Tibial artery (tissue), 4 donors: Measurements from ENCODE around the gene HSF5.

Source experiments
- DNase-seq, 2 donors: peaks; one replicate each; pipeline ENCODE4 v3.0.0-alpha.2; 2019
- H3K27ac ChIP-seq, 2 donors: fragments of 200-600 bp; sonication (generic) in 1 of 2; 1 replicate in 1 of 2; 2 replicates in 1 of 2; pipeline ENCODE4 v1.5.1; 2018 to 2019; ENCODE audit warnings: mild to moderate bottlenecking in 1 of 2
- H3K27me3 ChIP-seq, 2 donors: fragments of 200-600 bp; sonication (generic) in 1 of 2; one replicate each; pipeline versions ENCODE4 v1.5.1 to v1.6.0; 2016 to 2019
- H3K36me3 ChIP-seq, 3 donors: fragments of 200-600 bp; sonication (generic) in 2 of 3; one replicate each; pipeline ENCODE4 v1.5.1; 2016 to 2019; ENCODE audit warnings: mild to moderate bottlenecking in 2 of 3
- H3K4me1 ChIP-seq, 4 donors: fragments of 200-600 bp; sonication (generic) in 2 of 4; 1 replicate in 3 of 4; 2 replicates in 1 of 4; pipeline ENCODE4 v1.5.1; 2016 to 2019
- H3K4me3 ChIP-seq, 2 donors: fragments of 200-600 bp; sonication (generic) in 1 of 2; 1 replicate in 1 of 2; 2 replicates in 1 of 2; pipeline ENCODE4 v1.5.1; 2018 to 2019; ENCODE audit warnings: mild to moderate bottlenecking in 2 of 2
- H3K9me3 ChIP-seq, 3 donors: fragments of 200-600 bp; sonication (generic) in 1 of 3; one replicate each; pipeline ENCODE4 v1.5.1; 2016 to 2019
- intact Hi-C: fragments of 100-400 bp; cut with DNase I; formaldehyde crosslinking; loops from one replicate; pipeline ENCODE4 v1.15.0; 2023; ENCODE audit warnings: low total_unique reads
- TF ChIP-seq, protein P1 (sequence below), 2 experiments: fragments of 200-600 bp in 1 of 2; fragments of 450-650 bp in 1 of 2; IDR thresholded peaks; one replicate each; pipeline ENCODE4 v1.5.1; 2017 to 2019; ENCODE audit warnings: antibody characterized with exemption in 2 of 2, mild to moderate bottlenecking in 1 of 2, moderate library complexity in 1 of 2

Gene HSF5

DNA sequence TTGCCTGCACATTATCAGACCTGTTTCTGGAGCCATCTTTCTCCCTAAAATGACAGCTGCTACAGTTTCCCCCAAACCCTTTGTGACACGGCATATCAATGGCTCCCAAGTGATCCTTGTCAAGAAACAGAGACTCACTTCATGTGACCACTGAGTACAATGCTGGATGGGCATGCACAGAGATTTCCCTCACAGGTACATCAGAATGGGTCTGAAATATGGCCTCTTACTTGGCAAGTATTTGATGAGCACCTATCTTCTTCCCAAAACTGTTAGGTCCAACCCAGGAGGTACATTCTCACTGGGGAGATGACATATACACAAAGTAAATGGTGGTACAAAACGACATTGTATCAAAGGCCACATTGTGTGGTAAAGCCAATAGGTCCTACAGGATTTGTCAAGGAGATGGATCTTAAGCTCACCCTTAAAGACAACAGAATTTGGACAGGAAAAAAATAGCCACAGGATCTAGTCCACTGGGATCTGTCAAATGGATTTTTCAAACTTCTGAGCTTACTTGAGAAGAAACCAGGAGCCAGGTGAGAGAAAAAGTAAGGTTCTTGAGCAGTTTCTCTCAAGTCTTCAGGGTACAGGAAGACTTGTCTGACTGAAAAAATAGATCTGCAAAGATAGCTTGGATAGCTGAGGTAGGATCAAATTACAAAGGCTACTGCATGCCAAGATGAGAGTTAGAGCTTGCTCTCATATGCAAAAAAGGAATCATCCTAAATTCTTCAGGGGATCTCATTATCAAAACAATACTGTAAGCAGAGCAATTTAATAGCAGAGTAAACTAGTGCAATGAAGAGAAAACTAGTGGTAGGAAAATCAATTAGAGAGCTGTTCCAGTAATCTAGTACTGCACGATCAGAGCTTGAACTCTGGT, 99.7 kb downstream of the HSF5 start:
- Histone ChIP-seq H3K4me1 (no peaks in the 10 kb centered on the region), H3K36me3 (no peaks in the 10 kb centered on the region), H3K9me3 (no peaks in the 10 kb centered on the region), H3K4me3 (no peak overlapping the region), H3K27me3 (peaks cover 0 to 8% of the 10 kb centered on the region in 2 donors), H3K27ac (no peak overlapping the region)
- intact Hi-C loops = no loop called here
- DNase-seq = no peak
- TF ChIP-seq, protein P1, sequence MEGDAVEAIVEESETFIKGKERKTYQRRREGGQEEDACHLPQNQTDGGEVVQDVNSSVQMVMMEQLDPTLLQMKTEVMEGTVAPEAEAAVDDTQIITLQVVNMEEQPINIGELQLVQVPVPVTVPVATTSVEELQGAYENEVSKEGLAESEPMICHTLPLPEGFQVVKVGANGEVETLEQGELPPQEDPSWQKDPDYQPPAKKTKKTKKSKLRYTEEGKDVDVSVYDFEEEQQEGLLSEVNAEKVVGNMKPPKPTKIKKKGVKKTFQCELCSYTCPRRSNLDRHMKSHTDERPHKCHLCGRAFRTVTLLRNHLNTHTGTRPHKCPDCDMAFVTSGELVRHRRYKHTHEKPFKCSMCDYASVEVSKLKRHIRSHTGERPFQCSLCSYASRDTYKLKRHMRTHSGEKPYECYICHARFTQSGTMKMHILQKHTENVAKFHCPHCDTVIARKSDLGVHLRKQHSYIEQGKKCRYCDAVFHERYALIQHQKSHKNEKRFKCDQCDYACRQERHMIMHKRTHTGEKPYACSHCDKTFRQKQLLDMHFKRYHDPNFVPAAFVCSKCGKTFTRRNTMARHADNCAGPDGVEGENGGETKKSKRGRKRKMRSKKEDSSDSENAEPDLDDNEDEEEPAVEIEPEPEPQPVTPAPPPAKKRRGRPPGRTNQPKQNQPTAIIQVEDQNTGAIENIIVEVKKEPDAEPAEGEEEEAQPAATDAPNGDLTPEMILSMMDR (IDR thresholded peaks at IDR 0.05) = no peak

DNA sequence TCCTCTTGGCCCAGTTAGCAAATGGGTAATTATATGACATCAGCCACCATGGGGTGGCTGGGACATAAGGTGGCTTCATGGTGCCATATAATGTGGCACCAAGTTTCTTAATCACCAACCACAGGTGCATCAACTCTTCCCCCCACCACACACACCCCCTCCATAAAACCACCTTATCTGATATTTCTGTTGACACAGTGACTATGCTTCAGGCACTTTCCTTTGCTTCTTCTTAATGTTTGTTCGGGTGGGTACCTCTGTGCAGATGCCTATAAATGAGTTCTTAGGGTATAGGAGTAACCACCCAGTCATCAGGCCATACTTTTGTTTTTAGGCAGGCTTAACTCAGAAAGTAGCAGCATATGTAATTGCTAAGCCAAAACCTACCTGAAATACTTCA, 100.4 kb downstream of the HSF5 start:
- TF ChIP-seq, protein P1 (IDR thresholded peaks at IDR 0.05) = no peak
- no peak for DNase-seq
- intact Hi-C loops = no loop called here
- Histone ChIP-seq H3K27me3 (peaks cover 0 to 6% of the 10 kb centered on the region in 2 donors), H3K27ac (no peak overlapping the region), H3K4me1 (no peaks in the 10 kb centered on the region), H3K9me3 (no peaks in the 10 kb centered on the region), H3K4me3 (no peak overlapping the region), H3K36me3 (no peaks in the 10 kb centered on the region)

DNA sequence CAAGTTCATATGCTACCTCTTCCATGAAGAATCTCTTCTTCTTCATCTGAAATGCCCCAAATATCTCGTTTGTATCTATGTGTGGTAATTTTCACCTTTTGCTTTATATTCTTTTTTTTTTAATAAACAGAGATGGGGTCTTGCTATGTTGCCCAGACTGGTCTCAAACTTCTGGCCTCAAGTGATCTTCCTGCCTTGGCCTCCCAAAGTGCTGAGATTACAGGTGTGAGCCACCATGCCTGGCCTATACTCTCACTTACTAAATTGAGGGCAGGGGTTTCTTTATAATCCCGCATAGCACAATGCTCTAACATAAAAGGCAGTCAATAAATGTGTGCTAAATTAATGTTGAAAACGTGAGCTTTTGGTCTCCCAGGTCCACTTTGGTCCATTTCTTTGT, 101.5 kb downstream of the HSF5 start:
- no peaks in the 10 kb centered on the region for H3K4me1 ChIP-seq

DNA sequence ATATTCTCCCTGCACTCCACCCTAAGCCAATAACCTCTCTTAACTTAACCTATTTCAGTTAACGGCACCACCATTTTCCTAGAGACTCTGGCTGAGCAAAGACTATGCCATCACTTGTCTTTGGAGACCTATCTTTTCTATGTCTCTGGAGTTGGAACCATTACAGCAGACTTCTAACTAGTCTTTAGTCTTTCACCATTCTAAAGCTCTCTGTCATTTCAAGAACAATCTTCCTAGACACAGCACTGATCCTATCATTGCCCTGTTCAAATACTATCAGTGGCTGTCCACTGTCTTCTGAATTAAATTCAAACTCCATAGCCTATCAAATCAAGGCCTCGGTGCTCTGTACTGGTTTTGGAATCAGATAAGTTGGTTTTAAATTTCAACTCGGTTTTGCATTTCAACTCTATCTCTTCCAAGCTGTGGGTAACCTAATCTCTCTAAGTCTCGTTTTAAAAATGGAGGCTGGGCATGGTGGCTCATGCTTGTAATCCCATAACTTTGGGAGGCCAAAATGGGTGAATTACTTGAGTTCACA, 102.8 kb downstream of the HSF5 start:
- DNase-seq = no peak
- Histone ChIP-seq H3K4me3 (no peak overlapping the region), H3K36me3 (no peaks in the 10 kb centered on the region), H3K9me3 (no peaks in the 10 kb centered on the region), H3K4me1 (no peaks in the 10 kb centered on the region), H3K27ac (no peak overlapping the region), H3K27me3 (no peaks in the 10 kb centered on the region)
- intact Hi-C loops = no loop called here
- TF ChIP-seq, protein P1 (IDR thresholded peaks at IDR 0.05) = no peak

More for the DNA sequence above, 101.5 kb downstream of the HSF5 start:
- Histone ChIP-seq H3K27me3 (peaks cover 0 to 6% of the 10 kb centered on the region in 2 donors), H3K4me3 (no peak overlapping the region), H3K36me3 (no peaks in the 10 kb centered on the region), H3K9me3 (no peaks in the 10 kb centered on the region), H3K27ac (no peak overlapping the region)
- TF ChIP-seq, protein P1 (IDR thresholded peaks at IDR 0.05) = no peak
- DNase-seq = no peak
- intact Hi-C loops = no loop called here

DNA sequence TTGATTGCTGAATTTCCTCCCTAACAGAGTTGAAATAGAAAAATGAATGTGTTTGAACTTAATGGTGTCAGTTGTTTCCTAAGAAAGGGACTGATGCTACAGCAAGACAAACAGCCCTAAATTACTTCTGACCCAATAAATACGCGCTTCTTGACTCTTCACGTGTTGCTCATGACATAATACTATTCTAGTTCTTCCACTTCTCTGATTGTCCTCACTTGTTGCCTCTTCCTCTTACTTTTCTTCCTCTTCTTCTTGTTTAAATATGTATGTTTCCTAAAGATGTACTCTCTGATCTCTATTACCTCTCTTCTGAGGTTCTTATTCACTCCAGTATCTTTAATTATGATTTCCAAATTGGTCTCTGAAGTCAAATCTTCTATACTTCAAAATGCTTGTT, 103.3 kb downstream of the HSF5 start:
- no peaks in the 10 kb centered on the region for H3K4me1 ChIP-seq
- H3K4me3 ChIP-seq = no peak overlapping the region
- no peak for DNase-seq
- TF ChIP-seq, protein P1 (IDR thresholded peaks at IDR 0.05) = no peak
- no peaks in the 10 kb centered on the region for H3K9me3 ChIP-seq
- H3K27ac ChIP-seq = no peak overlapping the region
- no peaks in the 10 kb centered on the region for H3K36me3 ChIP-seq
- intact Hi-C loops = no loop called here
- H3K27me3 ChIP-seq = no peaks in the 10 kb centered on the region
